Measurements from ENCODE around the gene ABHD16B. TPM values are rescaled to one million over a fixed set of nuclear protein-coding genes. Genes with fewer than 3 reads are reported as not detected.

Gene ABHD16B
- total and polyA plus RNA-seq, 2 donors (not counting 1 experiment from before 2014, with no cell fraction given) = not detected

DNA sequence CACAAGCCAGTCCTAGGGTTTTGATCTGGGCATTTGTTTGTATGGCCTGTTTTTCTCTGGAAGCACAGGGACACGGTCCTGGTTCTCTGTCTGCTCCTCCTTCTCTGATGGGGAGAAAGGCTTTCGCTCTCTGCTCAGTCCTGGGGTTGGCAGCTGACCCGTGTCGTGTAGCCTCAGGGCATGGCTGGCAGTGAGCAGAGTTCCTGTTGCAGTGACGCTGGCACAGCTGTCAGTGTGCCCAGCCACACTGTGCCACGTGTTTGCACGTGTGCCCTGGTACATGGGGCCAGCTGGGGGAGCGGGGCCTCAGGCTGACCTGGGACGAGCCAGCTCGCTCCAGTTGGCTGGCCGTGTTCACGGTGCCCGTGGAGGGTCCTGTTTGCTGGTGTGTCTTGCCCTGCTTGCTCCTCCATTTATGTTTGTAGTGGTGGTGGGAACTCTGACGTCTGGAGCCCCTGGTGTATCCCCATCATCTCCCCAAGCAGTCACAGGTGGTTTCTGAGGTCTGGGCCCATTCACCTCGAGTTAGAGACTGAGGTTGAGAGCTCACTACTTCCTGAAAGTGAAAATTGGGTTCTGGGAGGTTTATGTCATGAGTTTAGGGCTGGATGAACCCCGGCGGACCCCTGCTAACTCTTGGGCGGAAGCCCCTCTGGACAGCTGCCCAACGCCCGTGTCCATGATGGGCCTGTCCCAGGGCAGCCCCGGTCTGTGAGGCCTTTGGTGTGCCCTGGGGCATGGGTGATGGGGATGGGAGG, 23.4 kb downstream of the ABHD16B start:
- H3K9me3 ChIP-seq (ENCODE audit: control extremely low read depth in 1 of 3, control insufficient read depth in 2 of 3, insufficient read depth in 1 of 3, low read length in 2 of 3) = no peaks in the 10 kb centered on the region
- H2AFZ ChIP-seq (ENCODE audit: insufficient read depth, low read depth, low read length, poor library complexity, severe bottlenecking) = no peak overlapping the region
- intact Hi-C loops (cut with micrococcal nuclease) = no loop called here
- TF ChIP-seq EZH2 (IDR thresholded peaks at IDR 0.05; ENCODE audit: borderline replicate concordance, insufficient read depth, low read depth, low read length, poor library complexity, severe bottlenecking) = no peak
- TF ChIP-seq, protein P1, sequence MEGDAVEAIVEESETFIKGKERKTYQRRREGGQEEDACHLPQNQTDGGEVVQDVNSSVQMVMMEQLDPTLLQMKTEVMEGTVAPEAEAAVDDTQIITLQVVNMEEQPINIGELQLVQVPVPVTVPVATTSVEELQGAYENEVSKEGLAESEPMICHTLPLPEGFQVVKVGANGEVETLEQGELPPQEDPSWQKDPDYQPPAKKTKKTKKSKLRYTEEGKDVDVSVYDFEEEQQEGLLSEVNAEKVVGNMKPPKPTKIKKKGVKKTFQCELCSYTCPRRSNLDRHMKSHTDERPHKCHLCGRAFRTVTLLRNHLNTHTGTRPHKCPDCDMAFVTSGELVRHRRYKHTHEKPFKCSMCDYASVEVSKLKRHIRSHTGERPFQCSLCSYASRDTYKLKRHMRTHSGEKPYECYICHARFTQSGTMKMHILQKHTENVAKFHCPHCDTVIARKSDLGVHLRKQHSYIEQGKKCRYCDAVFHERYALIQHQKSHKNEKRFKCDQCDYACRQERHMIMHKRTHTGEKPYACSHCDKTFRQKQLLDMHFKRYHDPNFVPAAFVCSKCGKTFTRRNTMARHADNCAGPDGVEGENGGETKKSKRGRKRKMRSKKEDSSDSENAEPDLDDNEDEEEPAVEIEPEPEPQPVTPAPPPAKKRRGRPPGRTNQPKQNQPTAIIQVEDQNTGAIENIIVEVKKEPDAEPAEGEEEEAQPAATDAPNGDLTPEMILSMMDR (IDR thresholded peaks at IDR 0.05) = no peak
- POLR2A ChIA-PET = no interaction called here
- H3K9me3 Mint-ChIP-seq (ENCODE audit: insufficient read depth) = no peaks in the 10 kb centered on the region
- no peaks in the 10 kb centered on the region for H3K27me3 Mint-ChIP-seq
- peaks cover 11 to 47% of the 10 kb centered on the region in 2 experiments for H3K36me3 ChIP-seq (replicated peaks in 1 of 2; ENCODE audit: control extremely low read depth in 1 of 2, control insufficient read depth in 1 of 2, extremely low read depth in 1 of 2, insufficient read depth in 2 of 2, low read length in 1 of 2)
- no peak overlapping the region for H3K27ac Mint-ChIP-seq
- ATAC-seq (ENCODE audit: low read depth) (no peak), DNase-seq (no peak)
- peaks cover 40% of the 10 kb centered on the region for H3K79me2 ChIP-seq (ENCODE audit: control insufficient read depth, insufficient read depth, low read length)
- CTCF ChIA-PET = no interaction called here
- peaks cover 62% of the 10 kb centered on the region for H4K20me1 ChIP-seq (ENCODE audit: control insufficient read depth, insufficient read depth, low read length, poor library complexity, severe bottlenecking)
- no peak overlapping the region for H3K9ac ChIP-seq (ENCODE audit: low read length)
- H3K4me3 Mint-ChIP-seq = no peak overlapping the region
- no peaks in the 10 kb centered on the region for H3K4me1 ChIP-seq (ENCODE audit: control insufficient read depth in 2 of 2, insufficient read depth in 2 of 2, low read length in 2 of 2)
- no peak overlapping the region for H3K4me3 ChIP-seq (ENCODE audit: control extremely low read depth in 1 of 5, extremely low read depth in 1 of 5, insufficient read depth in 1 of 5, low read depth in 2 of 5, low read length in 4 of 5)
- H3K27ac ChIP-seq (ENCODE audit: low read length in 2 of 2) = no peak overlapping the region
- no peaks in the 10 kb centered on the region for H3K4me1 Mint-ChIP-seq
- H3K27me3 ChIP-seq (replicated peaks in 1 of 4; ENCODE audit: control extremely low read depth in 1 of 4, control insufficient read depth in 3 of 4, insufficient read depth in 4 of 4, low read length in 3 of 4) = no peaks in the 10 kb centered on the region
- no peak overlapping the region for H3K4me2 ChIP-seq (replicated peaks; ENCODE audit: low read depth, low read length, poor library complexity, severe bottlenecking)
- 89% methylated on average over 20 of the region's 21 CpGs for WGBS (ENCODE audit: insufficient coverage)

DNA sequence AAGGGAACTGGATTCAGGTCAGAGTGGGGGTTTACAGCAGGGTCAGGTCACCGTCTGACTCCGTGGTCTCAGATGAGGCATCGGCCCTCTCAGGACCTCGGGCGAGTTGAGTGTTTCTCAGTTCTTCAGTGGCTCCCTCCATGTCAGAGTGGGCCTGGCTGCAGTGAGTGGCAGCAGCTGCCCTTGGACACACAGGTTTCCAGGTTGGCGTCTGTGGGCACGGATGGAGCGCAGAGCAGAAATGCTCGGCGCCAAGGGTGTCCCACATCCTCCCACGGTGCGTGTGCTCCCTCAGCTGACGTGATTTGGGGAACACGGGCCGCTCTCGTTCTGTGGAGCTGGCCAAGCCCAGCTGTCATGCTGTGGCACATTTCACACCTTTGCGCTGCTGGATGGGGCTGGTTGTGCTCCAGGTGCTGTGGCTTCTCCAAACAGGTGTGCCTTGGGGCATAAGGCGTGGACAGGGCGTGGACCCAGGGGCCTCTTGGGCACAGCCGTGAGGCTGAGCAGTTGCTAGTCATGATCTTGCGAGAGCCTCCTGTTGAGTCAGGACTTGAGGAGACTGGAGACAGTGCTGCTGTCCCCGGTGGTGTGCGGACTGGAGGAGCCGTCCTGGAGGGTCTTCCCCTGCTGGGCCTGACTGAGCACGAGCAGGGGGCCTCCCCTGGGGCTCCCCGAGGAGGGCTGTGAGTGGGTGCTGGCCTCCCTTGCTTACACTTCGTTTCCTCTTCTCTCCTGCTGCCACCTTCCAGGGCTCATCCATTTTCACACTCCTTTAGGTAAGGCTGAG, 24.2 kb downstream of the ABHD16B start:
- Mint-ChIP-seq H3K9me3 (ENCODE audit: insufficient read depth) (no peaks in the 10 kb centered on the region), H3K4me1 (no peaks in the 10 kb centered on the region), H3K4me3 (no peak overlapping the region), H3K27ac (no peak overlapping the region), H3K27me3 (no peaks in the 10 kb centered on the region)
- Histone ChIP-seq H2AFZ (ENCODE audit: insufficient read depth, low read depth, low read length, poor library complexity, severe bottlenecking) (no peak overlapping the region), H3K9ac (ENCODE audit: low read length) (no peak overlapping the region), H3K27me3 (replicated peaks in 1 of 4; ENCODE audit: control extremely low read depth in 1 of 4, control insufficient read depth in 3 of 4, insufficient read depth in 4 of 4, low read length in 3 of 4) (no peaks in the 10 kb centered on the region), H3K4me1 (ENCODE audit: control insufficient read depth in 2 of 2, insufficient read depth in 2 of 2, low read length in 2 of 2) (no peaks in the 10 kb centered on the region), H4K20me1 (ENCODE audit: control insufficient read depth, insufficient read depth, low read length, poor library complexity, severe bottlenecking) (peaks cover 62% of the 10 kb centered on the region), H3K4me2 (replicated peaks; ENCODE audit: low read depth, low read length, poor library complexity, severe bottlenecking) (no peak overlapping the region), H3K9me3 (ENCODE audit: control extremely low read depth in 1 of 3, control insufficient read depth in 2 of 3, insufficient read depth in 1 of 3, low read length in 2 of 3) (no peaks in the 10 kb centered on the region), H3K36me3 (replicated peaks in 1 of 2; ENCODE audit: control extremely low read depth in 1 of 2, control insufficient read depth in 1 of 2, extremely low read depth in 1 of 2, insufficient read depth in 2 of 2, low read length in 1 of 2) (peaks cover 11 to 54% of the 10 kb centered on the region in 2 experiments), H3K4me3 (ENCODE audit: control extremely low read depth in 1 of 5, extremely low read depth in 1 of 5, insufficient read depth in 1 of 5, low read depth in 2 of 5, low read length in 4 of 5) (no peak overlapping the region), H3K79me2 (ENCODE audit: control insufficient read depth, insufficient read depth, low read length) (peaks cover 40% of the 10 kb centered on the region), H3K27ac (ENCODE audit: low read length in 2 of 2) (no peak overlapping the region)
- WGBS (ENCODE audit: insufficient coverage) = 88% methylated on average over 25 of the region's 27 CpGs
- no peak for TF ChIP-seq EZH2 (IDR thresholded peaks at IDR 0.05; ENCODE audit: borderline replicate concordance, insufficient read depth, low read depth, low read length, poor library complexity, severe bottlenecking)
- TF ChIP-seq, protein P1 (IDR thresholded peaks at IDR 0.05) = no peak
- CTCF ChIA-PET = no interaction called here
- POLR2A ChIA-PET = no interaction called here
- intact Hi-C loops (cut with micrococcal nuclease) = no loop called here
- no peak for DNase-seq
- ATAC-seq (ENCODE audit: low read depth) = no peak
